ENCODE results near the gene RXRA. TPM values are rescaled to one million over a fixed set of nuclear protein-coding genes. Genes with fewer than 3 reads are reported as not detected.

The RXRA gene
- polyA plus RNA-seq, 1 donor from 2014 or later, result 2.7 TPM

DNA sequence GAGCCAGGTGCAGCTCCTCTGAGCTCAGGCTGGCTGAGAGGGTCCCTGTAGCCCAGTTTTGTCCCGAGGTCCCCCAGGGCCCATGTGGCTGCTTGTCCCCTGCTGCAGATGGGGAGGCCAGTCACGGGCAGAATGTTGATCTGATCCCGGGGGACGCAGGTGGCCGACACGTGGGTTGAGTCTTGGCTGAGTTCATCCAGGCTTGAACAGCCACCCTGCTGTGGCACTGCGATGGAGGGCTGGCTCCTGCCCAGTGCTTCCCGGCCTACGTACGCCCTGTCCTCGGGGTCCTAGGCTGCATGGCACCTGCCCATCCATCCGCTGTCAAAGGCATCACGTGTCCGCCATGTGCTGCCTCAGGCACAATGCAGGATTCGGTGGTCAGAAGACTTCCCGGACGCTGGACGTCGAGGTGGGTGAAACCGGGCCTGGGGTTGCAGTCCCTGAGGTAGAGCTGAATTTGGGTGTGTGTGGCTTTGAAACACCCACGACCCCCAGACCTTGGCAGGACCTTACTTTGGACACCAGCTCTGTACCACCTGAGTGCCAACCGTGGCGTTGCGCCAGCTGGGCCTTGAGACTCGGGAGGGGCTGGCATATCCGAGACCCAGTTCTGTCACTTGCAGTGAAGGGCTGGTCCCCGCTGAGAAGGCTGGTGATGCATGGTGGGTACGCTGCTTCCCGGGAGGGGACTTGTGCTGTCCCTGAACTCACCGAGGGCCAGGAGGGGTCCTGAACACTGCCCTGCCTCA is 22.3 kb downstream of the RXRA start:
- TF ChIP-seq, protein P1, sequence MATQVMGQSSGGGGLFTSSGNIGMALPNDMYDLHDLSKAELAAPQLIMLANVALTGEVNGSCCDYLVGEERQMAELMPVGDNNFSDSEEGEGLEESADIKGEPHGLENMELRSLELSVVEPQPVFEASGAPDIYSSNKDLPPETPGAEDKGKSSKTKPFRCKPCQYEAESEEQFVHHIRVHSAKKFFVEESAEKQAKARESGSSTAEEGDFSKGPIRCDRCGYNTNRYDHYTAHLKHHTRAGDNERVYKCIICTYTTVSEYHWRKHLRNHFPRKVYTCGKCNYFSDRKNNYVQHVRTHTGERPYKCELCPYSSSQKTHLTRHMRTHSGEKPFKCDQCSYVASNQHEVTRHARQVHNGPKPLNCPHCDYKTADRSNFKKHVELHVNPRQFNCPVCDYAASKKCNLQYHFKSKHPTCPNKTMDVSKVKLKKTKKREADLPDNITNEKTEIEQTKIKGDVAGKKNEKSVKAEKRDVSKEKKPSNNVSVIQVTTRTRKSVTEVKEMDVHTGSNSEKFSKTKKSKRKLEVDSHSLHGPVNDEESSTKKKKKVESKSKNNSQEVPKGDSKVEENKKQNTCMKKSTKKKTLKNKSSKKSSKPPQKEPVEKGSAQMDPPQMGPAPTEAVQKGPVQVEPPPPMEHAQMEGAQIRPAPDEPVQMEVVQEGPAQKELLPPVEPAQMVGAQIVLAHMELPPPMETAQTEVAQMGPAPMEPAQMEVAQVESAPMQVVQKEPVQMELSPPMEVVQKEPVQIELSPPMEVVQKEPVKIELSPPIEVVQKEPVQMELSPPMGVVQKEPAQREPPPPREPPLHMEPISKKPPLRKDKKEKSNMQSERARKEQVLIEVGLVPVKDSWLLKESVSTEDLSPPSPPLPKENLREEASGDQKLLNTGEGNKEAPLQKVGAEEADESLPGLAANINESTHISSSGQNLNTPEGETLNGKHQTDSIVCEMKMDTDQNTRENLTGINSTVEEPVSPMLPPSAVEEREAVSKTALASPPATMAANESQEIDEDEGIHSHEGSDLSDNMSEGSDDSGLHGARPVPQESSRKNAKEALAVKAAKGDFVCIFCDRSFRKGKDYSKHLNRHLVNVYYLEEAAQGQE (IDR thresholded peaks at IDR 0.05; ENCODE audit: borderline replicate concordance), result no peak
- TF ChIP-seq TAF1 (IDR thresholded peaks at IDR 0.05; ENCODE audit: low read depth) (no peak), POLR2AphosphoS5 (IDR thresholded peaks at IDR 0.05) (no peak), EP300 (conservative IDR thresholded peaks at IDR 0.05; ENCODE audit: poor library complexity, severe bottlenecking) (no peak), RAD21 (conservative IDR thresholded peaks at IDR 0.05) (no peak), MXI1 (conservative IDR thresholded peaks at IDR 0.05; ENCODE audit: poor library complexity, severe bottlenecking) (no peak), SMC3 (conservative IDR thresholded peaks at IDR 0.05; ENCODE audit: poor library complexity) (no peak), CTCF (IDR thresholded peaks at IDR 0.05; ENCODE audit: poor library complexity, severe bottlenecking) (no peak), EZH2 (IDR thresholded peaks at IDR 0.05; ENCODE audit: borderline replicate concordance, insufficient read depth, low read length, poor library complexity, severe bottlenecking) (no peak)
- Histone ChIP-seq H3F3A (ENCODE audit: insufficient read depth, low read length, poor library complexity, severe bottlenecking) (no peaks in the 10 kb centered on the region), H3K9me3 (ENCODE audit: low read length) (no peaks in the 10 kb centered on the region), H3K27ac (ENCODE audit: low read length) (no peak overlapping the region), H3K27me3 (ENCODE audit: insufficient read depth, low read depth, low read length) (no peaks in the 10 kb centered on the region), H4K20me1 (ENCODE audit: insufficient read depth) (no peaks in the 10 kb centered on the region), H3K4me3 (ENCODE audit: low read length) (no peak overlapping the region), H3K36me3 (ENCODE audit: insufficient read depth, low read length) (no peaks in the 10 kb centered on the region), H3K9me2 (ENCODE audit: insufficient read depth, low read length) (no peaks in the 10 kb centered on the region), H3K9ac (ENCODE audit: low read length) (no peak overlapping the region), H3K4me2 (ENCODE audit: low read length) (no peak overlapping the region), H3K79me2 (replicated peaks; ENCODE audit: insufficient read depth, low read length) (peaks cover 3% of the 10 kb centered on the region), H2AFZ (ENCODE audit: low read depth, low read length) (no peak overlapping the region)

DNA sequence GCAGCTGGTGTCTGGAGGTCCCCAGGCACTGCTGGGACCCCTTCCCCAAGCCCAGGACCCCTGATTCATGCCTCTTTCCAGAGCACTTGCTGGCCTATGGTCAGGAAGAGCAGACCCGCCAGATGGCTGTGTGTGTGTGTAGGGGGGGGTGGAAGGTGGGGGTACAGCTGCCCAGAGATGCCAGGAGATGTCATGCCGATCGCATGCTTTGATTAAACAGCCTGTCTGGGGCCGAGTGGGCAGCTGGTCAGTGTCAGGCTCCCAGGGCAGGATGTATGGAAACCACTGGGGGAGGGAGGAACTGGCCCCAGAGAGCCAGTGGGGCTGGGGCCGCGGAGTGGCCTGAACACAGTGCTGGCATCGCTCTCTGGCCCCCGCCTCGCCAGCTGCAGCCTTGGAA is 23.7 kb downstream of the RXRA start:
- H4K20me1 ChIP-seq (ENCODE audit: insufficient read depth), result no peaks in the 10 kb centered on the region
- no peak overlapping the region for H3K4me3 ChIP-seq (ENCODE audit: low read length)
- H3K9me3 ChIP-seq (ENCODE audit: low read length), result no peaks in the 10 kb centered on the region
- H3F3A ChIP-seq (ENCODE audit: insufficient read depth, low read length, poor library complexity, severe bottlenecking), result no peaks in the 10 kb centered on the region
- H3K27ac ChIP-seq (ENCODE audit: low read length), result no peak overlapping the region
- no peak overlapping the region for H3K9ac ChIP-seq (ENCODE audit: low read length)
- peaks cover 3% of the 10 kb centered on the region for H3K79me2 ChIP-seq (replicated peaks; ENCODE audit: insufficient read depth, low read length)
- H2AFZ ChIP-seq (ENCODE audit: low read depth, low read length), result no peak overlapping the region
- H3K36me3 ChIP-seq (ENCODE audit: insufficient read depth, low read length), result no peaks in the 10 kb centered on the region
- H3K27me3 ChIP-seq (ENCODE audit: insufficient read depth, low read depth, low read length), result no peaks in the 10 kb centered on the region
- H3K4me2 ChIP-seq (ENCODE audit: low read length), result no peak overlapping the region
- no peaks in the 10 kb centered on the region for H3K9me2 ChIP-seq (ENCODE audit: insufficient read depth, low read length)
- TF ChIP-seq, protein P1 (IDR thresholded peaks at IDR 0.05; ENCODE audit: borderline replicate concordance), result no peak
- TF ChIP-seq EP300 (conservative IDR thresholded peaks at IDR 0.05; ENCODE audit: poor library complexity, severe bottlenecking), result no peak
- TF ChIP-seq RAD21 (conservative IDR thresholded peaks at IDR 0.05), result no peak
- no peak for TF ChIP-seq TAF1 (IDR thresholded peaks at IDR 0.05; ENCODE audit: low read depth)
- TF ChIP-seq EZH2 (IDR thresholded peaks at IDR 0.05; ENCODE audit: borderline replicate concordance, insufficient read depth, low read length, poor library complexity, severe bottlenecking), result no peak
- TF ChIP-seq CTCF (IDR thresholded peaks at IDR 0.05; ENCODE audit: poor library complexity, severe bottlenecking), result no peak
- no peak for TF ChIP-seq MXI1 (conservative IDR thresholded peaks at IDR 0.05; ENCODE audit: poor library complexity, severe bottlenecking)
- no peak for TF ChIP-seq POLR2AphosphoS5 (IDR thresholded peaks at IDR 0.05)
- no peak for TF ChIP-seq SMC3 (conservative IDR thresholded peaks at IDR 0.05; ENCODE audit: poor library complexity)
